Thyroid gland (tissue), 4 donors: ENCODE measurements around the gene TDRD5. TPM values are rescaled to one million over a fixed set of nuclear protein-coding genes. Genes with fewer than 3 reads are reported as not detected.

ENCODE experiments used
- DNase-seq, 2 donors: peaks; one replicate each; pipeline ENCODE4 v3.0.0-alpha.2; 2019
- H3K27ac ChIP-seq, 3 donors: fragments of 200-600 bp; sonication (generic); 1 replicate in 2 of 3; 2 replicates in 1 of 3; pipeline ENCODE4 v1.5.1; 2016 to 2019; ENCODE audit warnings: mild to moderate bottlenecking in 1 of 3, moderate library complexity in 1 of 3
- H3K27me3 ChIP-seq: fragments of 200-600 bp; sonication (generic); one replicate; pipeline ENCODE4 v1.5.1; 2019
- H3K36me3 ChIP-seq, 2 donors: fragments of 200-600 bp; sonication (generic); one replicate each; pipeline ENCODE4 v1.5.1; 2016 to 2019
- H3K4me1 ChIP-seq, 2 donors: fragments of 200-600 bp; sonication (generic); one replicate each; pipeline ENCODE4 v1.5.1; 2017 to 2019
- H3K4me3 ChIP-seq, 3 donors: fragments of 200-600 bp; sonication (generic); replicated peaks in 1 of 3; 1 replicate in 2 of 3; 2 replicates in 1 of 3; pipeline ENCODE4 v1.5.1; 2016; ENCODE audit warnings: mild to moderate bottlenecking in 1 of 3
- H3K9me3 ChIP-seq: fragments of 200-600 bp; sonication (generic); one replicate; pipeline ENCODE4 v1.5.1; 2017
- CTCF ChIP-seq, 6 experiments: fragments of 200-600 bp in 3 of 6; fragments of 450-650 bp in 3 of 6; sonication (generic) in 3 of 6; IDR thresholded peaks; one replicate each; pipeline ENCODE4 v1.5.1; 2016 to 2019; ENCODE audit warnings: antibody characterized with exemption in 6 of 6, mild to moderate bottlenecking in 2 of 6, inconsistent platforms in 1 of 6, moderate library complexity in 1 of 6
- POLR2A ChIP-seq, 2 donors: fragments of 450-650 bp; IDR thresholded peaks; one replicate each; pipeline ENCODE4 v1.6.1; 2017; ENCODE audit warnings: antibody characterized with exemption in 2 of 2, mild to moderate bottlenecking in 2 of 2, moderate library complexity in 1 of 2
- WGBS, 2 donors: methylation state at CpG; one replicate each; pipeline ENCODE4 v1.1.5; 2017; 5-methylcytosine and 5-hydroxymethylcytosine counted together
- intact Hi-C: fragments of 100-400 bp; cut with DNase I; formaldehyde crosslinking; loops from one replicate; pipeline ENCODE4 v1.15.1; 2023
- total RNA-seq, 4 donors: library from RNA; depleted of rRNA; stranded (reverse); fragments of >200 nt; gene quantifications; one replicate each; pipeline ENCODE4 v1.2.3, GENCODE V29; 2016

Gene TDRD5
- total RNA-seq, 4 donors from 2014 or later = 0.81 to 2.8 (median 1.5) TPM

DNA sequence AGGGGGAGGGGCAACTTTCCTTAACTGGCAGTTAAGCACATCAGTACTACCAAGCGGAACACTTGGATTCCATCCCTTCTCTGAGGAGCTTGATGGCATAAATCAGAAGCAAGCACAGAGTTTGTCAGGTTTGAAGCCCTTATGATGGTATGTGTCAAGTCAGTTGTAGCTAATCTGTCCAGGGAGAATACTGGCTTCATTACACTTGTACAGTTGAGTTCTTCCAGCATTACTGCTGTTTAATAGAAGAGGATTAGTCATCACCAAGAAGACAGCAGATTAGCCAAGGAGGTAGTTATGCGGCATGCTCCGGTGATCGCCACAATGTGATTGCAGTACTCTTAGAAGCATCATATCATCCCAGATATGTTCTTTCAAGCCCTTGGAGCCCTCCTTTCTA is 2.1 kb upstream of the TDRD5 start:
- intact Hi-C loops = no loop called here
- 81 to 93% methylated on average over 4 of the region's 4 CpGs for WGBS, 2 donors
- H3K4me3 ChIP-seq = no peak overlapping the region
- no peaks in the 10 kb centered on the region for H3K9me3 ChIP-seq
- peaks cover 4 to 9% of the 10 kb centered on the region in 2 donors for H3K4me1 ChIP-seq
- TF ChIP-seq POLR2A (IDR thresholded peaks at IDR 0.05) = no peak
- TF ChIP-seq CTCF (IDR thresholded peaks at IDR 0.05) = no peak
- no peak overlapping the region for H3K27ac ChIP-seq
- no peaks in the 10 kb centered on the region for H3K36me3 ChIP-seq
- no peak for DNase-seq
- H3K27me3 ChIP-seq = no peaks in the 10 kb centered on the region

GRCh38 chr1:179590671-179591070 is 961 bp upstream of the TDRD5 start:
- TF ChIP-seq POLR2A (IDR thresholded peaks at IDR 0.05) = no peak
- no peak for TF ChIP-seq CTCF (IDR thresholded peaks at IDR 0.05)
- Histone ChIP-seq H3K27me3 (no peaks in the 10 kb centered on the region), H3K27ac (no peak overlapping the region), H3K9me3 (no peaks in the 10 kb centered on the region), H3K36me3 (no peaks in the 10 kb centered on the region), H3K4me3 (no peak overlapping the region), H3K4me1 (peaks cover 4 to 9% of the 10 kb centered on the region in 2 donors)
- intact Hi-C loops = no loop called here
- WGBS, 2 donors = 91 to 92% methylated on average over 11 of the region's 11 CpGs
- DNase-seq = no peak

DNA sequence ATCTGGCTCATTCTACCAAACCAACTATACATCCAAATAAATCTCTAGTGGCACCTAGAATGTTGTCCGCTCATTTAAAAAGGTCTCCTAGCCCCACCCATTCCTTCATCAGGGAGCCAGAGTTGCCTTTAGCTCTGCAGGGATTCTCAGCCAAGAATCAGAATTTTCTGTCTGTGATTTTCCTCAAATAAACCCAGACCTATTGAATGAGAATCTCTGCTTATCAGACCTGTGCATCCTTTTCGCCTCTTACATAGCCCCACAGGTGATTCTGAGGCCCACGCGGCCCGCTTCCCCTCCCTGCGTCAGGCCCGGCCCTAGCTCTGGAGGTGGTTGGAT is 410 bp upstream of the TDRD5 start:
- Histone ChIP-seq H3K27me3 (no peaks in the 10 kb centered on the region), H3K4me1 (peaks cover 4 to 9% of the 10 kb centered on the region in 2 donors), H3K4me3 (no peak overlapping the region), H3K36me3 (no peaks in the 10 kb centered on the region), H3K27ac (no peak overlapping the region), H3K9me3 (no peaks in the 10 kb centered on the region)
- TF ChIP-seq CTCF (IDR thresholded peaks at IDR 0.05) = no peak
- no peak for TF ChIP-seq POLR2A (IDR thresholded peaks at IDR 0.05)
- intact Hi-C loops = no loop called here
- DNase-seq = no peak
- 31 to 35% methylated on average over 6 to 7 of the region's 7 CpGs for WGBS, 2 donors

- Histone ChIP-seq H3K9me3 (no peaks in the 10 kb centered on the region), H3K36me3 (no peaks in the 10 kb centered on the region), H3K27ac (no peak overlapping the region), H3K4me1 (no peaks in the 10 kb centered on the region), H3K27me3 (no peaks in the 10 kb centered on the region), H3K4me3 (no peak overlapping the region)
- 90 to 91% methylated on average over 1 of the region's 1 CpG for WGBS, 2 donors
- DNase-seq = no peak
- TF ChIP-seq CTCF (IDR thresholded peaks at IDR 0.05) = no peak
- no peak for TF ChIP-seq POLR2A (IDR thresholded peaks at IDR 0.05)
- intact Hi-C loops = no loop called here
Observed at GRCh38 chr1:179598631-179599030, 7.0 kb downstream of the TDRD5 start.

DNA sequence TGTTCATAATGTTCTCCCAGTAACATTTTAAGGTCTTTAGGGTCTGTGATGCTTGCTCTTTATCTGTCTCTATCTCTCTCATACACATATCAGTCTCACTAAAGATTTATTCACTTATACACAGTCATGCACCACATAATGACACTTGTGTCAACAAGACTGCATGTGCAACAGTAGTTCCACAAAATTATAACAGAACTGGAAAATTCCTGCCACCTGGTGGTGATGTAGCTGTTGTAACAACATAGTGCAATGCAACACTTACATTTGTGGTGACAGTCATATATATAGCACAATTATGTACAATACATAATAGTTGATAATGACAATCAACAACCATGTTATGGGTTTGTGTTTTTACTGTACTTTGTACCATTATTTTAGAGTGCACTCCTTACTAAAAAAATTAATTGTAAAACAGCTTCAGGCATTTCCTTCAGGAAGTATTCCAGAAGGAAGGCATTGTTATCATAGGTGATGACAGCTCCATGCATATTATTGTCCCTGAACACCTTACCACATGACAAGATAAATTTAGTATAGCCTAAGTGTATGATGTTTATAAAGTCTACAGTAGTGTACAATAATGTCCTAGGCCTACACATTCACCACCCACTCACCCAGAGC is 8.1 kb downstream of the TDRD5 start:
- H3K27me3 ChIP-seq = no peaks in the 10 kb centered on the region
- intact Hi-C loops = no loop called here

More for the DNA sequence above, 8.1 kb downstream of the TDRD5 start:
- TF ChIP-seq POLR2A (IDR thresholded peaks at IDR 0.05) (no peak), CTCF (IDR thresholded peaks at IDR 0.05) (peak in 5 of 6 experiments; percentile 34 to 69 (median 56))
- peak; percentile 37 to 49 for DNase-seq
- Histone ChIP-seq H3K4me3 (no peak overlapping the region), H3K4me1 (no peaks in the 10 kb centered on the region), H3K9me3 (no peaks in the 10 kb centered on the region), H3K27ac (no peak overlapping the region), H3K36me3 (no peaks in the 10 kb centered on the region)
